Erythroblast (primary cell): ENCODE data around the gene PDGFRB.

Source experiments
- GATA1 ChIP-seq: IDR thresholded peaks from 2 replicates; pipeline ENCODE4 v1.6.1; 2011; ENCODE audit warnings: low read depth, mild to moderate bottlenecking, control low read depth, low read length, moderate library complexity
- POLR2A ChIP-seq: IDR thresholded peaks from 2 replicates; pipeline ENCODE4 v1.6.1; 2011; ENCODE audit warnings: mild to moderate bottlenecking, low read length

- TF ChIP-seq POLR2A, result no peak
- no peak for TF ChIP-seq GATA1
Measured at GRCh38 chr5:150141544-150142184, 14.0 kb downstream of the PDGFRB start.
